Measurements from ENCODE around the gene MBNL2.

Gene MBNL2

GRCh38 chr13:97234236-97234635 lies 12.1 kb downstream of the MBNL2 start:
- no peak for FAIRE-seq
- DNase-seq (ENCODE audit: low spot score): no peak

- FAIRE-seq: no peak
These were observed 12.6 kb downstream of the MBNL2 start for GRCh38 chr13:97234742-97235141.

GRCh38 chr13:97235549-97236231 lies 13.6 kb downstream of the MBNL2 start:
- FAIRE-seq (no peak), DNase-seq (ENCODE audit: low spot score) (no peak)

More at GRCh38 chr13:97234742-97235141, 12.6 kb downstream of the MBNL2 start:
- DNase-seq (ENCODE audit: low spot score): no peak

GRCh38 chr13:97237388-97237787 lies 15.3 kb downstream of the MBNL2 start:
- FAIRE-seq (no peak), DNase-seq (ENCODE audit: low spot score) (no peak)

- DNase-seq (ENCODE audit: low spot score): no peak
- no peak for FAIRE-seq
These were observed 16.3 kb downstream of the MBNL2 start for GRCh38 chr13:97238432-97238831.

- no peak for FAIRE-seq
These were observed 16.8 kb downstream of the MBNL2 start for GRCh38 chr13:97238883-97239282.

GRCh38 chr13:97239306-97239705 lies 17.2 kb downstream of the MBNL2 start:
- DNase-seq (ENCODE audit: low spot score) (no peak), FAIRE-seq (no peak)

More at GRCh38 chr13:97238883-97239282, 16.8 kb downstream of the MBNL2 start:
- DNase-seq (ENCODE audit: low spot score): no peak

- DNase-seq (ENCODE audit: low spot score) (no peak), FAIRE-seq (no peak)
These were observed 18.0 kb downstream of the MBNL2 start for GRCh38 chr13:97239943-97240787.

GRCh38 chr13:97240788-97241734 lies 18.9 kb downstream of the MBNL2 start:
- no peak for FAIRE-seq
- DNase-seq (ENCODE audit: low spot score): no peak

- DNase-seq (ENCODE audit: low spot score) (no peak), FAIRE-seq (no peak)
These were observed 19.6 kb downstream of the MBNL2 start for GRCh38 chr13:97241761-97242160.

GRCh38 chr13:97242755-97243497 lies 20.8 kb downstream of the MBNL2 start:
- no peak for FAIRE-seq
- no peak for DNase-seq (ENCODE audit: low spot score)

- no peak for FAIRE-seq
These were observed 22.0 kb downstream of the MBNL2 start for GRCh38 chr13:97243915-97244781.

GRCh38 chr13:97245011-97245410 lies 22.9 kb downstream of the MBNL2 start:
- DNase-seq (ENCODE audit: low spot score) (no peak), FAIRE-seq (no peak)

More at GRCh38 chr13:97243915-97244781, 22.0 kb downstream of the MBNL2 start:
- DNase-seq (ENCODE audit: low spot score): no peak

GRCh38 chr13:97246596-97247158 lies 24.5 kb downstream of the MBNL2 start:
- no peak for FAIRE-seq

GRCh38 chr13:97248243-97248642 lies 26.1 kb downstream of the MBNL2 start:
- FAIRE-seq (no peak), DNase-seq (ENCODE audit: low spot score) (no peak)

More at GRCh38 chr13:97246596-97247158, 24.5 kb downstream of the MBNL2 start:
- no peak for DNase-seq (ENCODE audit: low spot score)

GRCh38 chr13:97249093-97249795 lies 27.1 kb downstream of the MBNL2 start:
- FAIRE-seq (no peak), DNase-seq (ENCODE audit: low spot score) (no peak)

GRCh38 chr13:97249796-97250495 lies 27.8 kb downstream of the MBNL2 start:
- FAIRE-seq: no peak

GRCh38 chr13:97250560-97250959 lies 28.4 kb downstream of the MBNL2 start:
- FAIRE-seq (no peak), DNase-seq (ENCODE audit: low spot score) (no peak)

More at GRCh38 chr13:97249796-97250495, 27.8 kb downstream of the MBNL2 start:
- no peak for DNase-seq (ENCODE audit: low spot score)
